Measurements from ENCODE around the gene POFUT2.
"Not testable (repeated sequence)": the region's sequence is repeated elsewhere in the genome, so short reads cannot be mapped to it uniquely, and the experiment has no call there.

Gene POFUT2

GRCh38 chr21:45326169-45326851 lies 38.6 kb upstream of the POFUT2 start:
- DNase-seq (ENCODE audit: low read depth in 2 of 2): no peak

GRCh38 chr21:45325206-45326168 lies 37.8 kb upstream of the POFUT2 start:
- DNase-seq (ENCODE audit: low read depth in 2 of 2): no peak

GRCh38 chr21:45324489-45325205 lies 37.0 kb upstream of the POFUT2 start:
- no peak for DNase-seq (ENCODE audit: low read depth in 2 of 2)

DNA sequence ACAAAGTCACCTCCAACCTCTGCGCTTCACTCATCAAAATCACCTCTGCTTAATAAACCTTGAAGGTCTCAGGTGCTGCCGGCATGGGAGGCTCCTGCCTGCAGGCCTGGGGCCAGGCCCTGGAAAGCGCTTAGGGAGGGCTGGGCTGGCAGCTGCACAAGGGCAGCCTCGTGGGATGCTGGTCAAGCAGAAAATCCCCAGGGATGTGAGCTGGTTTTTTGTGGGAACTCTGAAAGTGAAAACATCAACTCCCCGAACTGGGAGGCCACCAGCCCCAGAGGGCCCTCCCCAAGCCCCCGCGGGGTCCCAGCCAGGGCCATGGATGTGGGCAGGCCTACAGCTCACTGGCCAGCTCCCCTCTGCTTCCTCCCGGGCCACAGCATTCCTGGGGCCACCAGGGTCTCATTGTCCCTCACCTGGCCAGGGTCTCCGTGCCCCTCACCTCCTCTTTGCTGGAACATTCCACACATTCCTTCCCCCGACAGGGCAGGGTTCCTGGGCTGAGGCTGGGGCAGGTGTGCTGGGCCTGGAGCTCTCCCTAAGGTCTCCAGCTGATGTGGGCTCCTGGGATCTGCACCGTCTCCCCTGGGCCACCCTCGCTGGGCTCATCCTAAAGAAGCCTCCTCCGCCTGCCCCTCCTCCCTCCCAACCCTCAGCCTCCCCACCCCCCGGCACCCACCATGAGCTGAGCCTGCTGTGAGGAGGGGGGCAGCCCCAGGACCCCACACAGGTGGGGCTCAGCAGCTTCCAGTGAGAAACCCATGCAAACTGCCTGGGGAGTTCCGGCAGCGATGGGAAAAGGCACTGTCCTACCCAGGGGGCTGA lies 36.0 kb upstream of the POFUT2 start:
- DNase-seq (ENCODE audit: low read depth in 2 of 2): no peak

- no peak for DNase-seq (ENCODE audit: low read depth in 2 of 2)
Measured at GRCh38 chr21:45322960-45323461, 35.3 kb upstream of the POFUT2 start.

GRCh38 chr21:45322231-45322959 lies 34.7 kb upstream of the POFUT2 start:
- DNase-seq (ENCODE audit: low read depth in 2 of 2): no peak

DNA sequence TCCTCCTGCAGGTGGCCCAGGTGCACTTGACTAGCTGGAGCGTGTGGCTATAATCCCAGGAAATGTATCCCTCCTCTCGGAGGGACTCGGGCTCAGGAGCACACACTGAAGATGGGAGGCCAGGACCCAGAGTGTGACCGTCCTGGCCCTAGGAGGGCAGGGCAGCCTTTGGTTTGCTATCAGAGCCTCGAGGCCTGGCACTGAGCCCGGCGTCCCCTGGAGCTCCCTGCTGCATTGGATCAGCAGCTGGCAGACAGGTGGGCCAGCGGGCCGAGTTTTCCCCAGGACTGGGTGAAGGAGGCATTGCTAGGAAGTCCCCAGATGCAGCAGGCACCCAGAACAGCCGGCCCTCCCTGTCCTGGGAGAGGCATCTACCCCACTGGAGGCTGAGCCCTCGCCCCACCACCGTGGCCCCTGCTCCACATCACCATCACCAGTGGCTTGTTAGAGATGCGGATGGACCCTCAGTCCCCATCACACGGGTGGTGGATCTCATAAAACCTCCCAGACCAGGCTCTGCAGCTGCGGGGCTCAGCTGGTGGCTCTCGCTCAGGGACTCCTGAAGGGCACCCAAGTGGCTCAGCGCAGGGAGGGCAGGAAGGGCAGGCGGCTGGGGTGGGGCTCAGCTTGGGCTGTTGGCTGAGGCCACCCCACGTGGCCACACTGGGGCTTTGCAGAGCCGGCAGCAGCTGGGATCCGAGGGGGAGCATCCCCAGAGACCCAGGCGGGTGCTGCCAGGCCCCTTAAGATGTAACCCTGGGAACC lies 32.7 kb upstream of the POFUT2 start:
- no peak for DNase-seq (ENCODE audit: low read depth in 2 of 2)

DNA sequence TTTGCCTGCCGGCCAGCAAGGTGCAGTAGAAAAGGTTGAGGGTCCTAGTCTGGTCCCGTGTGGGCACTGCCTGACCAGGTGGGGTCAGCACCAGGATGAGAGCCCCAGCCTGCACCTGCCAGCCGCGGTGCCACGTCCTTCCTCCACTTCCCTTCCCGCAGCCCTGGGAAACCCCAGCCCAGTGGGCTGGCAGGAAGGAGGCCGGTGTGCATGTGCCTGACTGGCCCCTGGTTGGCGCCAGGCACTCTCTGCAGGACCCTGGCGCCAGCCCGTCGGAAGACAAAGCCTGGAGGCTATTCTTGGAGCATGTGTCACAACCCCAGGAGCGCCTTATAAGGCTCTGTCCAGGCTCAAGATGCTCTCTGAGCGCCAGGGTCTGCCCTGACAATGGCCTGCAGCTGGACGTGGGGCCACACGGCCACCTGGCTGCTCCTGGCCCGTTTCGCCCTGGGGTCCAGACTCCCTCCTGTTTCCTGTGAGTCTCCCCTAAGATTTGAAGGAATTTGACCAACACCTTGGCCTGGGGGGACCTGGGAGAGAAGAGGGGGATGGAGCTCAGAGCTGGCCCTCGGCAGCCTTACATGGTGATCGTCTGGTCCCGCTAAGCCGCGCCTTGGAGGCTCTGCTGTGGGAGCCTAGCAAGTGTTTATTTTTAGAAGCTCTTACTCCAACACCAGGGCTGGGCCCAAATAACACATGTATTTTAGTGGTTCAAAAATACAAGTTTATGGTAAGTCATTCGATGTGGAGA lies 31.9 kb upstream of the POFUT2 start:
- DNase-seq (ENCODE audit: low read depth in 2 of 2): no peak

- DNase-seq (ENCODE audit: low read depth in 2 of 2): no peak
Measured at GRCh38 chr21:45318556-45319404, 31.1 kb upstream of the POFUT2 start.

- DNase-seq (ENCODE audit: low read depth in 2 of 2): no peak
Measured at GRCh38 chr21:45318146-45318555, 30.5 kb upstream of the POFUT2 start.

DNA sequence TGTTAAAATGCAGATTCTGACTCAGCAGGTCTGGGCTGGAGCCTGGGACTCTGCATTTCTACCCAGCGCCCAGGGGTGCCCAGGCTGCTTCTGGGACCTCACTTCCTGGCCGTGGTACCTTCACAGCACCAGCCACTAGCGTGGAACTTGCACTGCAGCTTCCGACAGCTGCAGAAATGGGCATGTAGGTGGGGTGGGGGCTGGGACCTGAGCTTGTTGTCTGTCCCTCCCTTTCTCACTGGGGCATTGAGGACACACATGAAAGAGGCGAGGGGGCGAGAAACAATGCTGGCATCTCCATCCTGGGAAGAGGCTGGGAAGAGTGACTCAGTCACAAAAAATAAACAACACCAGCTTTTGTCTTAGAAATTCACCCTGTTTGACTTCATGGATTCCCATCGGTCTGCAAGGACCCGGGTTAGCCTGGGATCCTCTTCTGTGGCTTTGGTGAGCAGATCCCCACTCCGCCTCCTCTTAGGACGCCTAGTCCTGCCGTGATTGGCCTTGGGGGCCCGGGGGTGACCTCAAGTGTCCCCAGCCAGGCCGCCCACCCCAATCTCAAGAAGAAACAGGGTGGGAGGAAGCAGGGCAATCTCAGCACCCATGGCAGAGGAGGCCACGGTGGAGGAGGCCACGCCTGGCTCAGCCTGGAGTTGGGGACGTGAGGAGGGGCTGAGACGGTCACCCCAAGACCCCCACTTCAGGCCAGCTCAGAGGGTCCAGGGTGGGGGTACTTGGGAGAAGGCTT lies 29.9 kb upstream of the POFUT2 start:
- no peak for DNase-seq (ENCODE audit: low read depth in 2 of 2)

- no peak for DNase-seq (ENCODE audit: low read depth in 2 of 2)
Measured at GRCh38 chr21:45316871-45317397, 29.2 kb upstream of the POFUT2 start.

DNA sequence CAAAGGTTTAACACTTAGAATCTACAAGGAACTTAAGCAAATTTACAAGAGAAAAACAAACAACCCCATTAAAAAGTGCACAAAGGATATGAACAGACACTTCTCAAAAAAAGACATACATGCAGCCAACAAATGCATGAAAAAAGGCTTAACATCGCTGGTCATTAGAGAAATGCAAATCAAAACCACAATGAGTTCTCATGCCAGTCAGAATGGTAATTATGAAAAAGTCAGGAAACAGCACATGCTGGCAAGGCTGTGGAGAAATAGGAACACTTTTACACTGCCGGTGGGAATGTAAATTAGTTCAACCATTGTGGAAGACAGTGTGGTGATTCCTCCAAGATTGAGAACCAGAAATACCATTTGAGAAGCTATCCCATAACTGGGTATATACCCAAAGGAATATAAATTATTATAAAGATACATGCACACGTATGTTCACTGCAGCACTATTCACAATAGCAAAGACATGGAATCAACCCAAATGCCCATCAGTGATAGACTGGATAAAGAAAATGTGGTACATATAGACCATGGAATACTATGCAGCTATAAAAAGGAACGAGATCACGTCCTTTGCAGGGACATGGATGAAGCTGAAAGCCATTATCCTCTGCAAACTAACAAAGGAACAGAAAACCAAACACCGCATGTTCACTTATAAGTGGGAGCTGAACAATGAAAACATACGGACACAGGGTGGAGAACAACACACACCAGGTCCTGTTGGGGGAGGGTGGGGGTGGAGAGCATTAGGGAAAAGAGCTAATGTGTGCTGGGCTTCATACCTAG lies 28.2 kb upstream of the POFUT2 start:
- not testable (repeated sequence) for DNase-seq (ENCODE audit: low read depth in 2 of 2)

DNA sequence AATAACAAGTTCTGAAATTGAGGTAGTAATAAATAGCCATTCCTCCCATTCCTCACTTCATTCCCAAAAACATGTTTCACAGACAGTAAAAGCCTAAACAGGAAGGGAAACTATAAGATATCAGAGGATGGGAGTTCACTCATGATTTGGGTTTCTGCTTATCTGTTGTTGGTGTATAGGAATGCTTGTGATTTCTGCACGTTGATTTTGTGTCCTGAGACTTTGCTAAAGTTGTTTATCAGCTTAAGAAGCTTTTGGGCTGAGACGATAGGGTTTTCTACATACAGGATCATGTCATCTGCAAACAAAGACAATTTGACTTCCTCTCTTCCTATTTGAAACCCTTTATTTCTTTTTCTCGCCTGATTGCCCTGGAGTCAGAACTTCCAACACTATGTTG lies 26.0 kb upstream of the POFUT2 start:
- no peak for DNase-seq (ENCODE audit: low read depth in 2 of 2)

- no peak for DNase-seq (ENCODE audit: low read depth in 2 of 2)
Measured at GRCh38 chr21:45313015-45313414, 25.3 kb upstream of the POFUT2 start.

DNA sequence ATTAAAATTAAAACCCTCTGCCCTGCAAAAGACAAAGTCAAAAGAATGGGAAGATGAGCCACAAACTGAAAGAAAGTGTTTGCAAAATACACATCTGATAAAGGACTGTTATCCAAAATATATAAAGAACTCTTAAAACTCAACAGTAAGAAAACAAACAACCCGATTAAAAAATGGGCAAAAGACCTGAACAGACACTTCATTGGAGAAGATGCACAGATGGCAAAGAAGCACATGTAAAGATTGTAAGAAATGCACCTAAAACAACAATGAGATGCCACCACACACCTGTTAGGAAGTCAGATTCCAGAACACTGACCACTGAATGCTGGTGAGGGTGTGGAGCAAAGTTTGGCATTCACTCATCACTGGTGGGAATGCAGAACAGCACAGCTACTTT lies 24.6 kb upstream of the POFUT2 start:
- no peak for DNase-seq (ENCODE audit: low read depth in 2 of 2)

All from stimulated activated CD4-positive, alpha-beta T cell treated with anti-CD3 and anti-CD28 coated beads, Interleukin-15, amount 100 ng/mL, for 48 hours (primary cell).